Esophagus muscularis mucosa (tissue), 3 donors: ENCODE measurements around the gene CTSZ.
"Not testable (repeated sequence)": the region's sequence is repeated elsewhere in the genome, so short reads cannot be mapped to it uniquely, and the experiment has no call there.

Source experiments
- POLR2A ChIP-seq: fragments of 450-650 bp; IDR thresholded peaks from one replicate; pipeline ENCODE4 v1.6.1; 2017; ENCODE audit warnings: antibody characterized with exemption, moderate library complexity, mild to moderate bottlenecking, low read depth
- POLR2AphosphoS5 ChIP-seq, 2 donors: sonication (generic); formaldehyde crosslinking; IDR thresholded peaks; one replicate each; pipeline ENCODE4 v1.6.1; 2017; ENCODE audit warnings: antibody characterized with exemption in 2 of 2
- TF ChIP-seq, protein P1 (sequence below), 3 experiments: fragments of 200-600 bp in 2 of 3; fragments of 450-650 bp in 1 of 3; sonication (generic) in 2 of 3; IDR thresholded peaks; one replicate each; pipeline ENCODE4 v1.5.1; 2017 to 2019; ENCODE audit warnings: antibody characterized with exemption in 3 of 3, mild to moderate bottlenecking in 2 of 3, moderate library complexity in 1 of 3

GRCh38 chr20:58983115-58983468, 24.0 kb downstream of the CTSZ start:
- TF ChIP-seq, protein P1, sequence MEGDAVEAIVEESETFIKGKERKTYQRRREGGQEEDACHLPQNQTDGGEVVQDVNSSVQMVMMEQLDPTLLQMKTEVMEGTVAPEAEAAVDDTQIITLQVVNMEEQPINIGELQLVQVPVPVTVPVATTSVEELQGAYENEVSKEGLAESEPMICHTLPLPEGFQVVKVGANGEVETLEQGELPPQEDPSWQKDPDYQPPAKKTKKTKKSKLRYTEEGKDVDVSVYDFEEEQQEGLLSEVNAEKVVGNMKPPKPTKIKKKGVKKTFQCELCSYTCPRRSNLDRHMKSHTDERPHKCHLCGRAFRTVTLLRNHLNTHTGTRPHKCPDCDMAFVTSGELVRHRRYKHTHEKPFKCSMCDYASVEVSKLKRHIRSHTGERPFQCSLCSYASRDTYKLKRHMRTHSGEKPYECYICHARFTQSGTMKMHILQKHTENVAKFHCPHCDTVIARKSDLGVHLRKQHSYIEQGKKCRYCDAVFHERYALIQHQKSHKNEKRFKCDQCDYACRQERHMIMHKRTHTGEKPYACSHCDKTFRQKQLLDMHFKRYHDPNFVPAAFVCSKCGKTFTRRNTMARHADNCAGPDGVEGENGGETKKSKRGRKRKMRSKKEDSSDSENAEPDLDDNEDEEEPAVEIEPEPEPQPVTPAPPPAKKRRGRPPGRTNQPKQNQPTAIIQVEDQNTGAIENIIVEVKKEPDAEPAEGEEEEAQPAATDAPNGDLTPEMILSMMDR (IDR thresholded peaks at IDR 0.05), result not testable (repeated sequence)
- TF ChIP-seq POLR2A; POLR2AphosphoS5 (IDR thresholded peaks at IDR 0.05): not testable (repeated sequence)
